Lower lobe of right lung (tissue), 2 donors: ENCODE measurements around the gene ASTN2. TPM values are rescaled to one million over a fixed set of nuclear protein-coding genes. Genes with fewer than 3 reads are reported as not detected.

Experiments
- ATAC-seq, 2 donors: fragments of 200-7000 bp; cut with Tn5 transposase; one replicate each; pipeline ENCODE4 v1.9.1; 2020 to 2022; ENCODE audit warnings: mild to moderate bottlenecking in 2 of 2, moderate library complexity in 2 of 2
- DNase-seq: peaks from one replicate; pipeline ENCODE4 v3.0.0-alpha.2; 2020
- H3K27ac ChIP-seq: fragments of 200-600 bp; one replicate; pipeline ENCODE4 v1.8.0; 2022
- H3K27me3 ChIP-seq: fragments of 200-600 bp; one replicate; pipeline ENCODE4 v1.8.0; 2022; ENCODE audit warnings: low read depth
- H3K36me3 ChIP-seq: fragments of 200-600 bp; one replicate; pipeline ENCODE4 v1.8.0; 2022; ENCODE audit warnings: mild to moderate bottlenecking
- H3K4me1 ChIP-seq: fragments of 200-600 bp; one replicate; pipeline ENCODE4 v1.8.0; 2022
- H3K4me3 ChIP-seq: fragments of 200-600 bp; one replicate; pipeline ENCODE4 v1.8.0; 2022; ENCODE audit warnings: mild to moderate bottlenecking
- H3K9me3 ChIP-seq: fragments of 200-600 bp; one replicate; pipeline ENCODE4 v1.8.0; 2022
- intact Hi-C: fragments of 100-400 bp; cut with DNase I; formaldehyde crosslinking; loops from one replicate; pipeline ENCODE4 v1.11.0; 2022
- total RNA-seq: library from RNA; stranded (reverse); fragmentation: NEBNext Ultra II Directional; extraction: Animal tissue kit (Norgen Biotek cat#: 25700); gene quantifications from one replicate; pipeline ENCODE4 v1.2.1, GENCODE V29; 2021
- TF ChIP-seq, protein P1 (sequence below): fragments of 200-600 bp; IDR thresholded peaks from one replicate; pipeline ENCODE4 v1.8.0; 2022; ENCODE audit warnings: antibody characterized with exemption, mild to moderate bottlenecking
- donor health status: DM: no; HTN: yes; CAD: no; lungs with severe emphysema.

ASTN2 gene
- total RNA-seq, 1 donor from 2014 or later, result 4.3 TPM

DNA sequence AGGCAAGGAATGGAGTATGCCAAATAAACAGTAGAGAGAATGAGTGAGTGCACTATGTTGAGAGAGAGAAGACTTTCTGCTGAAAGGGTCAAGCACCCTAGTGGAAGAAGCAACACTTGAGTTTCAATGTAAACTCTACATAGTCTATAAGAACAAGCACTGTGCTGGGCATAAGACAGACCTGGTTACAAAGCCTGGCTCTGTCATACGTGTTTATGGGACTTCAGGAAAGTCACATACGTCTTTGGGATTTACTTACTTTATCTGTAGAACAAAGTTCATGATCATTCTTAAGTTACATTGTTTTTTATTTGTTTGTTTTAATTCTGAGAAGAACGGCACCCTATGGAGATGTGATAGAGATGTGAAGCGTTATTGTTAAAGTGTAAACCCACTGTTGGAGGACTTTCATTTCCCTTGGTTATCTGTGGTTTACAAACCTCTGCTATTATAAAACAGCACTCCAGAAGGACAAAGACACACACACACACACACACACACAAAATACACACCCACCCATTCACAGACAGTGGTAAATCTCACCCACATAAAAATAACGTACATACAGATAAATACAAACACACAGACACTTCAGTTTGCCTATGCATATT, 798.4 kb downstream of the ASTN2 start:
- DNase-seq (no peak), ATAC-seq (no peak)
- Histone ChIP-seq H3K27ac (no peak overlapping the region), H3K4me3 (no peak overlapping the region), H3K4me1 (no peaks in the 10 kb centered on the region), H3K27me3 (no peaks in the 10 kb centered on the region), H3K9me3 (no peaks in the 10 kb centered on the region), H3K36me3 (no peaks in the 10 kb centered on the region)
- TF ChIP-seq, protein P1, sequence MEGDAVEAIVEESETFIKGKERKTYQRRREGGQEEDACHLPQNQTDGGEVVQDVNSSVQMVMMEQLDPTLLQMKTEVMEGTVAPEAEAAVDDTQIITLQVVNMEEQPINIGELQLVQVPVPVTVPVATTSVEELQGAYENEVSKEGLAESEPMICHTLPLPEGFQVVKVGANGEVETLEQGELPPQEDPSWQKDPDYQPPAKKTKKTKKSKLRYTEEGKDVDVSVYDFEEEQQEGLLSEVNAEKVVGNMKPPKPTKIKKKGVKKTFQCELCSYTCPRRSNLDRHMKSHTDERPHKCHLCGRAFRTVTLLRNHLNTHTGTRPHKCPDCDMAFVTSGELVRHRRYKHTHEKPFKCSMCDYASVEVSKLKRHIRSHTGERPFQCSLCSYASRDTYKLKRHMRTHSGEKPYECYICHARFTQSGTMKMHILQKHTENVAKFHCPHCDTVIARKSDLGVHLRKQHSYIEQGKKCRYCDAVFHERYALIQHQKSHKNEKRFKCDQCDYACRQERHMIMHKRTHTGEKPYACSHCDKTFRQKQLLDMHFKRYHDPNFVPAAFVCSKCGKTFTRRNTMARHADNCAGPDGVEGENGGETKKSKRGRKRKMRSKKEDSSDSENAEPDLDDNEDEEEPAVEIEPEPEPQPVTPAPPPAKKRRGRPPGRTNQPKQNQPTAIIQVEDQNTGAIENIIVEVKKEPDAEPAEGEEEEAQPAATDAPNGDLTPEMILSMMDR, result no peak
- intact Hi-C loops, result no loop called here

DNA sequence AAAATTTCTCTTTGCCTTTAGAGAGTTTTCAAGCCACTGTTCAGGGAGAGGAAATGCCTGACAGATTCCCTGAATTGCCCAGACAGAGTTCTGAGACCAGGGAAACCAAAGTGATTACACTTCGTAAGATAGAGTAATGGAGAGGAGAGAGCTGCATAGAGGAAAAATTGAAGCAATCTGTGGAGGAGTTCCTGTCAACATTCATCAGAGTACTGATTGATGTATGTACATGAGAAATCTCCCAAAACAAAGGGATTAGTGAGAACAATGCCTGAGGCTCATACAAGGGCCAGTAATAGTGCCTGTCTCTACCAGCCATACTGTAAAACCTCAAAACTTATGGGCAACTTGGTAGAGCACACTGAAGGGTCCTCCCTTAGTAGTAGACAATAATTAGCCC, 806.8 kb downstream of the ASTN2 start:
- intact Hi-C loops, result no loop called here
- Histone ChIP-seq H3K4me1 (no peaks in the 10 kb centered on the region), H3K4me3 (no peak overlapping the region), H3K27ac (no peak overlapping the region), H3K9me3 (no peaks in the 10 kb centered on the region), H3K36me3 (no peaks in the 10 kb centered on the region), H3K27me3 (no peaks in the 10 kb centered on the region)
- TF ChIP-seq, protein P1, result no peak
- DNase-seq (no peak), ATAC-seq (no peak)

DNA sequence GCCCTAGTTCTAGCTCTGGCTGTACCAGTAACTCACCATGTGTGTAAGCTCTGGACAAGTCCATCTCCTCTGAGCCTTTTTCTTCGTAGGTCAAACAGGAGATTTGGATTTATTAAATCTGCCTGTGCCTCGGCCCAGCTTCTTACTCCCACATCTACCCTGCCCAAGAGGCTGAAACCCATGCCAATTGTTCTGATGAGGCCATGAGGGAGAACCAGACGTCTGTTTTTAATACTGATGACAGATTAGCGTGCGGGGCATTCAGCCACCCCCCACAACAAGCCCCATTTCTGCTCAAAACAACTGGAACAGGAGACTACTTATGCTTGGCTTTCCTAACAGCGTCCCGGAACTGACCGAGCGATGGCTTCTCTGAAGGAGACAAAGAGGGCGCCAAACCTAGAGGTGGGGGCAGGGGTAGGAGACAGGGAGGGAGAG, 808.9 kb downstream of the ASTN2 start:
- no peak for ATAC-seq
- Histone ChIP-seq H3K27me3 (no peaks in the 10 kb centered on the region), H3K27ac (no peak overlapping the region), H3K4me1 (no peaks in the 10 kb centered on the region), H3K9me3 (no peaks in the 10 kb centered on the region), H3K36me3 (no peaks in the 10 kb centered on the region), H3K4me3 (no peak overlapping the region)
- intact Hi-C loops, result no loop called here
- no peak for DNase-seq
- TF ChIP-seq, protein P1, result no peak

DNA sequence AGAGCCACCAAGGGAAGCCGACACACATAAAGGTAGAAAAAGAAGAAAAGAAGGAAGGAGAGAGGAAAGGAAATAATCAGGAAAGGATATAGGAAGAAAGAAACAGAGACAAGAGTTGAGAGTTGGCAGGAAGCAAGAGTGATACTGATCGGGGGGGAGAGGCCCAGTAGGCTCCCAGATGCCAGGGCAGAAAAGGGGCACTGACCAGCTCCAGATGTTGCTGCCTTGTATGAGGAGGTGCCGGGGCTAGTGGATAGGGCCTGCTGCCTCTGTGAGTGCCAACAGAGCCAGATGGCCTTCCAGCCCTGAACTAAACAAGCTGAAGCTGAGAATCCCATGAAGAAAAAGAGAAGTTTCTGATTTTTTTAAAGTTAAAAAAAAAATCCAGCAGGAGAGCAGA, 809.8 kb downstream of the ASTN2 start:
- no peaks in the 10 kb centered on the region for H3K27me3 ChIP-seq
- H3K27ac ChIP-seq, result no peak overlapping the region
- ATAC-seq (no peak), DNase-seq (no peak)
- no peaks in the 10 kb centered on the region for H3K4me1 ChIP-seq
- no peaks in the 10 kb centered on the region for H3K9me3 ChIP-seq
- TF ChIP-seq, protein P1, result no peak
- intact Hi-C loops, result no loop called here
- no peak overlapping the region for H3K4me3 ChIP-seq
- H3K36me3 ChIP-seq, result no peaks in the 10 kb centered on the region

- TF ChIP-seq, protein P1, result no peak
- Histone ChIP-seq H3K4me3 (no peak overlapping the region), H3K27ac (no peak overlapping the region), H3K36me3 (no peaks in the 10 kb centered on the region), H3K27me3 (no peaks in the 10 kb centered on the region), H3K9me3 (no peaks in the 10 kb centered on the region), H3K4me1 (no peaks in the 10 kb centered on the region)
- DNase-seq (no peak), ATAC-seq (no peak)
- intact Hi-C loops, result no loop called here
Observed at GRCh38 chr9:116604251-116604650, 810.6 kb downstream of the ASTN2 start.
